Frontal cortex (tissue), 4 donors: ENCODE measurements around the gene PDCD1. TPM values are rescaled to one million over a fixed set of nuclear protein-coding genes. Genes with fewer than 3 reads are reported as not detected.
"Not testable (repeated sequence)": the region's sequence is repeated elsewhere in the genome, so short reads cannot be mapped to it uniquely, and the experiment has no call there.

Experiments used
- DNase-seq, 2 donors: peaks; one replicate each; pipeline ENCODE4 v3.0.0; 2012; ENCODE audit warnings: low spot score in 2 of 2
- FAIRE-seq: peaks from 2 replicates; lab custom pipeline; 2012; peaks lifted over from hg19 to GRCh38; lab: Jason Lieb, UNC
- total RNA-seq: library from RNA; depleted of rRNA; stranded (reverse); fragments of >200 nt; gene quantifications from one replicate; pipeline ENCODE4 v1.2.3, GENCODE V29; 2014
- donor health status: control.
- donor health status: control.
- donor health status: control.

PDCD1 gene
- 0.41 TPM for total RNA-seq

DNA sequence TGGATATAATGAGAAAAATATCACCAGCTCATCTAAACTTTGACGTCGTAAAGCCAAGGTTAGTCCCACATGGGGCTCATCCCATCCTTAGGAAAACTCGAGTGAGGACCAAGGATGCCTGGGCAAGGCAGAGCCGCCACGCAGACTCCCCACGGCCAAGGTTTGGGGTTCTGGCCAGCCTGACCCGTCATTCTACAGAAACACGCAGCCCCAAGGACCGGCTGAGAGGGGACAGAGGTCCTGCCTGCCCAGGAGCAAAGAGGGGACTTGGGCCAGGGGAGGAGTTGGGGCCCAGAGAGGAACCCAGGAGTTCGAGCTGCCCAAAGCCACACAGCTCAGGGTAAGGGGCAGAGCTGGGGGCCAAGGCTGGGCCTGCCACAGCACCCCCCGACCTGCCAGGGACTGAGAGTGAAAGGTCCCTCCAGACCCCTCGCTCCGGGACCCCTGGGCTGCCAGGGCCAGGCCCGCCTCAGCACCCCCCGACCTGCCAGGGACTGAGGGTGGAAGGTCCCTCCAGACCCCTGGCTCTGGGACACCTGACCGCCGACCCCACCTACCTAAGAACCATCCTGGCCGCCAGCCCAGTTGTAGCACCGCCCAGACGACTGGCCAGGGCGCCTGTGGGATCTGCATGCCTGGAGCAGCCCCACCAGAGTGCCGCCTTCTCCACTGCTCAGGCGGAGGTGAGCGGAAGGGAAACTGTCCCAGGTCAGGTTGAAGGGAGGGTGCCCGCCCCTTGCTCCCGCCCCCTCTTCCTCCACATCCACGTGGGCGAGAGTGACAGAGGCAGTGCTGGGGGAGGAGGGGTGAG lies at the start of gene PDCD1:
TSS of gene PDCD1 (minus strand) at position 689 of the 811 bp plus-strand sequence. CDS start at position 633, 56 bp downstream.
- DNase-seq (no peak), FAIRE-seq (no peak)

DNA sequence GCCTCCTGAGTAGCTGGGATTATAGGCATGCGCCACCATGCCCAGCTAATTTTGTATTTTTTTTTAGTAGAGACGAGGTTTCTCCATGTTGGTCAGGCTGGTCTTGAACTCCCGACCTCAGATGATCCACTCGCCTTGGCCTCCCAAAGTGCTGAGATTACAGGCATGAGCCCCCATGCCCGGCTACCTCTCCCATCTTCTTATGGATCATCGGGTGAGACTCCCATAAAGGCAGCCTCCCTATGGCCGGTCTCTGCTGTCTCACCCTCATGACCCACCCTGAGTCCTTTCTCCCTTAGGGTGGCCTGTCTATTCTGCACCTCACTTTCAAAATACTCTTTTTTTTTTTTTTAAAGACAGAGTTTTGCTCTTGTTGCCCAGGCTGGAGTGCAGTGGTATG lies 49.1 kb upstream of the PDCD1 start:
- not testable (repeated sequence) for DNase-seq, FAIRE-seq

DNA sequence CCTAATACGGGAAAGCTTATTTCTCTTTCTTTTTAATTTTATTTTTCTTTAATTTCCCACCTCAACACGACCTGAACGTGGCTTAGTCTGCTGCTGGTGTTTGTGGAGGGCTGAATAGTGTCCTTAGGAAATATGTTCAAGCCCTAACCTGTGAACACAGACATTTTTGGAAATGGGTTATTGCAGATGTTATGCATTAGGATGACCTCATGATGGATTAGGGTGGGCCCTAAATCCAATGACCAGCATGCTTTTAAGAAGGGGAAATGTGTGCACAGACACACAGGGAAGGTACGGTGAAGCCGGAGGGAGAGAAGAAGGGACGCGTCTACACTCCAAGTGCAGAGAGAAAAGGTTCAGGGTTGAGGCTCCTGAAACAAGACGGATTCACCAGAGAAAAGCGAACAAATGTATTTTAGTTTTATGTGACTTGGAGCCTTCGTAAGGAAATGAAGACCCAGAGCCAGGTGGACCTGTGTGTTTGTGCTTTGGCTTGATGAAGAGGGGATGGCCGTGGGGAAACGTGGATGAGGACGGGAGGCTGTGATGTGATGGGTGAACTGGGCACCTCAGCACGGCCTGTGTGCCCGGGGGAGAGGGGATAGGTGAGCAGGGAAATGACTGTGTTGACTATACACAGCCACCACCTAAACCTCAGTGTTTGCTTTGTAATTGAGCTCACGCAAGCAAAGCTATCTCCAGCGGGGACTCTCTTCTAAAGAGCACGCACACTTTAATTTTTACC lies 48.3 kb upstream of the PDCD1 start:
- DNase-seq (no peak), FAIRE-seq (no peak)

DNA sequence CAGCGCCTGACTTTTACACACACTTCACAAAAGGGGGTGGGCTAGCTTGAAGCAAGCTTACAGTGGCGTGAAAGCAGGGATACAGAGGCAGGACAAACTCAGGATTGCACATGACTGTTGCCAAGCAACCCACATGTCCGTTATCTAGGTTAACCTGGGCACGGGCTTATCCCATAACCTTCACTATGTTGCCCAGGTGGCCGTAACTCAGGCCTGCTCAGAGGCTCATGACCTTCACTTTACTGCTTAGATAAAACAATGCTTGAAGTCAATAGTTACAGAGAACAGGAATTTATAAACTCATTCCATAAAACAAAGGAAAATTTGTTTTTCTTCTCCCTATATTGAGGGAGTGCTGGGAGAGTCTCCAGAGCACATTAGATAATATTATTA lies 47.7 kb upstream of the PDCD1 start:
- FAIRE-seq = not testable (repeated sequence)

DNA sequence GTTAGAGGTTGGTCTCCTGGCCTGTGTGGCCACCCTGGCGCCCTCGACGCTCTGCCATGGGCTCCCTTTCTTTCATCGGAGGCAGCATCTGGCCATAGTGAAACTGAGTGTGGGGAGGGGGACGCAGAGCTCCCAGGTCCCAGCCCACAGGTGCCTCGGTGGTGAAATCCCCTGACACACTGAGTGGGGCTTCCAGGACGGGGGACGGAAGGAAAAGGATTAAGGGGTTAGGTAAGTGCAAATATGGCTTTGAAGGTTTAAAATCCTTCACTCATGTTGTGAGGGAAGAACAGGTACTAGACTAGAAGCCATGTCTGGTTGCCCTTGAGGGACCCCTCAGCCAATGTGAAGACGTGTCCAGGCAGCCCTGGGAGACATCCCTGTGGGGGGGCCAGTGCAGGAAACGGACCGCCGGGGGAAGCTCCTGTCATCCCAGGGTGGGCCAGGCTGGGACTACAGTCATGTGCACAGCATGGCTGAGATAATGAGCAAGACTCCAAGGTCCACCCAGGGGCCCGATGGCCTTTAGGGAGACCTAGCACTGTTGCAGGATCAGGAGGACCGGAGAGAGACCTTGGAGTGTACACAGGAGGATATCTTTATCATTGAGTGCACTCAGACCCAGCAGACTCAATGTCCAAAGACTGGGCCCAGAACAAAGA lies 47.2 kb upstream of the PDCD1 start:
- DNase-seq = no peak
- no peak for FAIRE-seq

More for the DNA sequence above, 47.7 kb upstream of the PDCD1 start:
- not testable (repeated sequence) for DNase-seq

DNA sequence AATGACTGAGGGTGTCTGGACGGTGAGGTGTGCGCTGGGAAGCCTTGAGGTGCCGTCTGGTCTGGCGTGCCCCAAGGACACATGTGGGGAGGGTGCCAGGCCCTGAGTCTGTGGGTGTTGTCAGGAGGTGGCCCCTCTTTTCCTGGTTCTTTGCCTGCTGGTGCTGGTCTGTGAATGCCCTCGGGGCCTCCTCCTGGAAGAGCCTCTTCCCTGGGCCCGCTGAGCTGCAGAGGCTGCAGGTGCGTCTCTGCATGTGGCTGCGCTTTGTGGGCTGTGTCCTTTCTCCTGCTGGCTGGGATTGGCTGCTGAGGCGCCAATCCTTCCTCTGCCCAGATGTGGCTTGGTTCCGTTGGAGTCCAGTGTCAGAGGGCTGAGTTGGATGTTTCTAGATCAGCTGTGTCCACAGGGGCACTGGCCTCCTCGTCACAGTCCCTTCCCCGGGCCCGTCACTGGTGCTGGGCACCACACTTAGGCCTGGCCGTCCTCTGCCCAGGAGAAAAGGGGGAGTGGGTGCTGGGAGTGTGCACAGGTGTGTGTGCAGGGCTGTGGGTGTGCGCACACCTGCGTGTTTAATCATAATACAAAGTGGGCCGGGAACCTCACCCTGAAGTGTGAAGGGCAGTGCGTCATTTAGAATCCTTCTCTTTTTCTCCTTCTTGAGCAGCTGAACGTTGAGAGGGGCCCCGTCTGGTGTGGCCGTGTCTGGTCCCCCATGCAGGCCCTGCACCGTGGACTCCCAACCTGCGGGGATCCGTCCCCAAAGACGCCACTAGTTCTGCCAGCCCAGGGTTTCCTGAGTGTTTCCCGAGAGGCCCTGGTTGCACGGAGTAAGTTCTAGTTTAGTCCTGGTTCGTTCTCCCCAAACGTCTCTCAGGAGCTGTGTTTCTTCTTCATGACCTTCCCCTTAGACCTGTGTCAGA lies 46.4 kb upstream of the PDCD1 start:
- DNase-seq (no peak), FAIRE-seq (no peak)

DNA sequence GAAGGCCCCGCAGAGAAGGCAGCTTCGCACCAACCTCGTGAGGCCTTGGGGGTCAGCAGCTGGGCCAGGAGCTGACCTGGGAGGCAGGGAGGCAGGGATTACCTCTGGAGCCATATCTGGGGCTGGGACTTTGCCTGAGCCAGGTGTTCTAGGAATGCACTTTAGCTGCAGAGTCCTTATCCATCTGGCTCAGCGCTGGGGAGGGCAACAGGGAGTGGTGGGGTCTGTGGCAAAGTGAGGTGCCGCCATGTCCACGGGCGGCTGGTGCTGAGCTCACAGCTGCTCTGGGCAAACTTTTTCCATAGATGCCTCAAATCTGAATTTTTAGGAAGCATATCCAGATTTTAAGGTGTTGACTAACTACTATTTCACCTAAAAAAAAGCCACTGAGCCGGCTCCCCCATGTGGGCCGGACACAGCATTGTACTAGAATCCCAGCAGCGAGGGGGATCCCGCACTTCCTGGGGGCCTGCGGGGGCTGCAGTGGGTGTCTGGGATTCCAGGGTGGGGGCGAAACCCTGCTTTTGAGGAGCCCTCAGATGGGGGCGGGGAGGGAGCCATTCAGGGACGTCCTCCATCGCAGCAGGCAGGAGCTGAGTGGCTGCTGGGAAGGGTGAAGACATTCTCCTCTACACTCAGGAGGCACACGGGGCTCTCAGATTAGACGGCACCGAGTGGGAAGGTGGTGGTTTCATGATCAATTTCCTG lies 45.5 kb upstream of the PDCD1 start:
- FAIRE-seq (no peak), DNase-seq (no peak)

DNA sequence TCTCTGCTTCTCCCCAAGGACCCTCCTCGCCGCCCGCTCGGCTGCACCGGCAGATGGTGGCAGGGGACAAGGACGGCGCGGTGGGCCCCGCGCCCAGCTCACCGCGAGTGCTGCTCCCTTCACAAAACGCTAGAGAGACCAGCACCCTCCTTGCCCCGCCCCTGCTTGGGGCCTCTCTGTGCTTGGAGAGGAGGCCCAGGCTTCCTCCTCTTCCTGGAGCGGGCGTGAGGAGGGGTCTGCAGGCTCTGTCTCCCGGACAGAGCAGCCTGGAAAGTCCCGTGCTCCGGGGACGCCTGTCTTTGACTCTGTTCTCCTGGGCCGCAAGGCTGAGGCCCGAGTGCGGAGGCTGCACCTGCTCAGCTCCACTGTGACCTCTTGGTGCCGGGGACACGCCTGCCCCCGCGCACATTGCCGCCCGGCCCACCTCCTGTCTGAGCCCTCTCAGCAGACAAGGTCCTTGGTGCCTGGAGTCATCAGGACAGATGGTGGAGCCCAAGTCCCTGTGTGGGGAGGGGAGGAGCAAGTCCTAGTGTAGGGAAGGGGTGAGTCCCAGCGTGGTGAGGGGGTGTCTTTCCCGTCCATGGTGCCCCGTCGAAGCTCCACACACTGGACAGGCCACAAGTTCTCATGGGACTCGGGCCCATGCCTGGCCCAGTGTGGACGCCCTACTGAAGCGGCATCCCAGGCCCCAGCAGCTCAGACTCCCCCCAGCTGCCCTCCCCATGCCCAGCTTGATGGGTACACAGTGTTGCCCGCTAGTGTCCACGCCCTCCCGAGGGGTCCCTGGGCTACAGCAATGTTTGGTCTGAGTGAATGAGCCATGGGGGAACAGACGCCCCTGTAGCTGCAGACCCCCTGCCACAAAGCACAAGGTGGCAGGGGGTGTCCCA lies 44.7 kb upstream of the PDCD1 start:
- FAIRE-seq = no peak
- no peak for DNase-seq

DNA sequence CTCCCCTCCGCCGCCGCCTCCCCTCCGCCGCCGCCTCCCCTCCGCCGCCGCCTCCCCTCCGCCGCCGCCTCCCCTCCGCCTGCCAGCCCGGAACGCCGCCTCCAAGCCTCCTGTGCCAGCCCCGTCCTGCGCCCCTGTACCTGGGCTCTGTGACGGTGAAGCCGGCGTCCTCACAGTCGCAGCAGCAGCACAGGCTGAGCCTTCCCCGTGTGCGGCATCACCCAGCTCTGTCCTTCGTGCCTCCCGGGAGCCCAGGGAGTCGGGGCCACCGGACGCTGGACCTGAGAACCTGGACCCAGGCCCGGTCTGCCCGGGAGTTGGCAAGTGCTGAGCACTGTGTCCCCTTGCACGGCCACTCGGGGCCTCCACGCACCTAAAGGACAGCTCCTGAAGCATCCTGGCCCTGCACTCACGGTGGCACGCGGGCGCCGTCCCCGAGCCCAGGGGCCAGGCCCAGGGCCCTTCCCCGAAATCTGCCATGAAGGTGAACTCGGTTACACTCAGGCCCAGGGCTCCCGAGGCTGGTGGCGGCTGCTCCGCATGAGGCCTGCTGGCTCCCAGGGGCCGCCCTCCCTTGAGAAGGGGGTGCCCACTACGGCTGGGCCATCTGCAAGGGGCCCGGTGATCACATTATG lies 43.8 kb upstream of the PDCD1 start:
- DNase-seq = no peak
- no peak for FAIRE-seq

DNA sequence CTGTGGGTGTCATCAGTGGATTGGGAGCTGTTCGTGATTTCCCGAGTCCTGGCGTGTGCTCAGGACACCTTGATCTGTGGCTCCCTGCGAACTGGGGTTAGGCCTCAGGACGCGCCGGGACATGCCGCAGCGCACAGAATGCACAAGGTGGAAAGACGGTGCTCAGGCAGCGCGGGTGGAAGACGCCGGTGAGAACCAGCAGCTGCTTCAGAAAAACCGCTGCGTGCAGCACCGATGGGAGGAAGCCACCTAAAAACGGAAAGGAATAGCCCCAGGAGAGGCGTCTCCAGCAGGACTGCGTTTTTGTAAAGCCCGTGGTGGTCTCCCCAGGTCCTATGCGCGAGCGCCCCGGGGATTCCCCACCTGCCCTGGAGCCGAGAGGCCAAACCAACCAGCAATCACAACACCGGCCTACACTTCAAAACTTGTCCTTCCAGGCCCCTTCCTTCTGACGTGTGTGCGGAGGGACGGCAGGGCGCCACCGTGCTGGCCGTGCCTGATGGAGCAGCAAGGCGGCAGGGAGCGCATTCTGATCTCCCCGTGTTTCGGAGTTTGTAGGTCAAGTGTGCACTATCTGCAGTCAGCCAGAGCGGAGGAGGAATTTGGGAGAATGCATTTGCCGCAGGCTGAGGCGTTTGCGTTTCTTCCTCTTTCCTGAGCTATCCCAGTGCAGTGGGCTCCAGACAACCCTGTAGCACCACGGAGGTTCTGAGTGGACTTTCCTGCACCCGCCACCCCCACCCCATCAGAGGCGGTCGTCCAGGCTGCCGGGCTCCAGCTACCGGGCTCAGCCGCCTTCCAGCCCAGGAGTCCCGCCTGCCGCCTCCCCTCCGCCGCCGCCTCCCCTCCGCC lies 43.0 kb upstream of the PDCD1 start:
- FAIRE-seq = no peak

DNA sequence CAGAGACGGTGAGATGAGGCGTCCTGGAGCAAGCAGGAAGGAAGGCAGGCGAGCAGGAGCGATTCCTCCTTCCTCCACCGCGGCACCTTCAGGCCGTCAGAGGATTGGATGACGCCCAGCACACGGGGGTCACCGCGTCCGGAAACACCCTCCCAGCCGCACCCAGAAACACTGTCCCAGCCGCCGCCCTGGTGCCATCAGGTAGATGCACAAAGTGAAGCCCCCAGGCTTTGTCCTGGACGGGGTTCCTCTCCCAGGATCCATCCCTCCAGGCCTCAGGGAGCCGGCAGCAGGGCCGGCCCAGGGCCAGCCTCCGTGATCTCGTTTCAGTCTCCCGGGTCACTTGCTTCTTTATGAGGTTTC lies 42.3 kb upstream of the PDCD1 start:
- DNase-seq = no peak
- FAIRE-seq = no peak

More for the DNA sequence above, 43.0 kb upstream of the PDCD1 start:
- peak in 1 of 2 donors; percentile 45 for DNase-seq

DNA sequence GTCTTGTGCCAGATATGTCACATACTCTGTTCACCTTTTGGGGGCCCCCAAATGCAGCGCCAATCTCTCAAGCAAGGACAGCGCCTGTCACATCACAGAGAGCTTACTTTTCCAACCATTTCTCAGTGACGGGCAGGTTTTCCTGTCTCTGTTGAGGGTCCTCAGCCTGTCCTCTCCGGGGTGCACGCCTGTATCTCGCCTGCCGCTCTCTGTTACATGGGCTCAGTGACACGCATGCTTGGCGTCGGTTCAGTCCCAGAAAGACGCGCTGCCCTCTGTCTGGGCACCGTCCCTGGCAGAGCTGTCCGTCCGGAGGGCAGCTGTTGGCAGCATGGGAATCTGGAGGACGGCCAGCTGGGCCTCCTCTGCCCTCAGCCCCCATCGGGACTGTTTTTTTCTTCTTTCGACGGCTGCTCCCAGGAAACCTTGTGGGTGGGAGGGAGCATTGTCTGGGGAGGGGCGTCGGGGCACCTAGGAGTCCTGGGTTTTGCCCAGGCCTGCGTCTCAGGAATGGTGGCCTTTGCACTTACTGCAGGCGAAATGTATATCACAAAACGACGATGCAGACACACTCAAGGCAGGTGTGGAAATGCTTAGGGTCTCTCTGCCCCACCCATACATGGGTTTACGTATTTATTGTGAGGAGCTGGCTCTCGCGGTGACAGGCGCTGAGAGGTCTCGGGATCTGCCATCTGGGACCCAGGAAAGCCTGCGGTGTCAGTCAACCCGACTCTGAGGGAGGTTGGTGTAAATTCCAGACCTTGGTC lies 41.7 kb upstream of the PDCD1 start:
- no peak for DNase-seq

DNA sequence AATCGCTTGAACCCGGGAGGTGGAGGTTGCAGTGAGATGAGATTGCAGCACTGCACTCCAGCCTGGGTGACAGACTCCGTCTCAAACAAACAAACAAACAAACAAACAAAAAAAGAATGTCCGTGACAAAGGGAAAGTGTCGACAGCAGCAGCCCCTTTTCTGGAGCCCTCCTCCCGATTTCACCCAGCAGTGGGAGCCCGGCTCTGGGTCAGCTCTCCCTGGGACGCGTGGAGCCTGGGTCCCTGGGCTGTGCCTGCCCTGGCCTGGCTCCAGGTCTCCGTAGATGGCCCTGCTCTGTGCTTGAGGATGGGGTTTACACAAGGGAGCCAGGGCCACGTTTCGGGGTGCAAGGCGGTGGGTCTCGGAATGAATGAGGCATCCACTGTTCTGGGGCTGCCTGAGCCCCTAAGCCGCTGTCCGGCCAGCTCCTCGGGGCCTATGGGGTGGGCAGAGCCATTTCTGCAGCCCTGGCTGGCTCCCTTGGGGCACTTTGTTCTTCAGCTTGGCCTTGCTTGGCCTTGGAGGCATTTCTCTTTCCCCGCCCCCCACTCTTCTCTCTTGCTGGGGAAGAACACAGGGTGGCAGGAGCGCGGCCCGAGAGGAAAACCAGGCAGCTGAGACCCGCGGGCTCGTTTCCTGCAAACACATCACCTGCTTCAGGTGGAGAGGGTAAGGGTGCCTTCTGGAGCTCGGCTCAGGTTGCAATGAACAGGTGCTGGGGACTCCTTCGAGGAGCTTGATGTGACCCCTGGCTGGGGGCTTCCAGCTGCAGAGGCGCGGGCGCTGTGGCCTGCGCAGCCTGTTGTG lies 40.0 kb upstream of the PDCD1 start:
- DNase-seq (no peak), FAIRE-seq (no peak)

More for the DNA sequence above, 41.7 kb upstream of the PDCD1 start:
- no peak for FAIRE-seq

DNA sequence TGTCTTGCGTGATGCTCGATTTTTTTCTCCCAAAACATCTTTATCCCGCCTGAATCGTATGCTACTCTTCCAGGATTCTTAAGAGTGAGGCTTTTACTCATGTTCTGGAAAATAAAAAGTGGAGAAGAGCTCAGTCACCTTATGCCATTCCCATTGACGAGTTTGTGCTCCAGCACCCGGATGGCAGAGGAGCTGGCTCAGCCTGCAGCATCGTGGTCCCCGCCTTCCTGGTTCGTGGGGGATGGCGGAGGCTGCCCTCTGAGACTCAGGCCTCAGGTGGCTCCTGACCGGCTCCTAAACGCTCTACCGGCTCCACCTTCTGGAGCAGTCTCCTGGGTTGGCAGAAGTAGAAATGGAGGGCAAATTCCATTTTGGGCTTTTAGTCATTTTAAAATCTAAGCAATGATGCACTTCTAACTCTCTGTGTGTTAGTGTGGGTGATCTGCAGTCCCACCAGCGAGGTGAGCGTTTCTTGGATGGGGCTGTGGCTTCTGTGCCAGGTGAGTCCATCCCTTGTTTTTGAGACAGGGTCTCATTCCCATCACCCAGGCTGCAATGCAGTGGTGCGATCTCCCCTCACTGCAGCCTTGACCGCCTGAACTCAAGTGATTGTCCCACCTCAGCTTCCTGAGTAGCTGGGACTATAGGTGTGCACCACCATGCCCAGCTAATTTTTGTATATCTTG lies 38.7 kb upstream of the PDCD1 start:
- no peak for FAIRE-seq
- DNase-seq = no peak
